ENCODE results near the gene GSK3A. TPM values are rescaled to one million over a fixed set of nuclear protein-coding genes. Genes with fewer than 3 reads are reported as not detected.

GSK3A gene
- total and polyA plus RNA-seq, 9 of the 15 experiments (the other 6 are each of a cell fraction or from before 2014, with no cell fraction given): 0.62 to 90.7 (median 33.3) TPM

GRCh38 chr19:42244347-42245220 is 2.2 kb upstream of the GSK3A start (continued):
- TF ChIP-seq, protein P1, sequence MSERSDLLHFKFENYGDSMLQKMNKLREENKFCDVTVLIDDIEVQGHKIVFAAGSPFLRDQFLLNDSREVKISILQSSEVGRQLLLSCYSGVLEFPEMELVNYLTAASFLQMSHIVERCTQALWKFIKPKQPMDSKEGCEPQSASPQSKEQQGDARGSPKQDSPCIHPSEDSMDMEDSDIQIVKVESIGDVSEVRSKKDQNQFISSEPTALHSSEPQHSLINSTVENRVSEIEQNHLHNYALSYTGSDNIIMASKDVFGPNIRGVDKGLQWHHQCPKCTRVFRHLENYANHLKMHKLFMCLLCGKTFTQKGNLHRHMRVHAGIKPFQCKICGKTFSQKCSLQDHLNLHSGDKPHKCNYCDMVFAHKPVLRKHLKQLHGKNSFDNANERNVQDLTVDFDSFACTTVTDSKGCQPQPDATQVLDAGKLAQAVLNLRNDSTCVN (CRISPR knock-in tag; IDR thresholded peaks at IDR 0.05): 0 out of 2 replicates have a peak, but pooled peaks have one; percentile 36
- TF ChIP-seq PHTF2 (CRISPR knock-in tag; IDR thresholded peaks at IDR 0.05) (no peak), ZFP36 (IDR thresholded peaks at IDR 0.05; ENCODE audit: low read depth, low read length, partially characterized antibody) (no peak), FOXM1 (IDR thresholded peaks at IDR 0.05; ENCODE audit: low read depth) (no peak), FOXM1 (CRISPR knock-in tag; IDR thresholded peaks at IDR 0.05; ENCODE audit: low read depth) (no peak), CHD1 (IDR thresholded peaks at IDR 0.05; ENCODE audit: low read length) (no peak), FOSL1 (tag; conservative IDR thresholded peaks at IDR 0.05) (0 out of 2 replicates have a peak, but pooled peaks have one; percentile 30), GABPB1 (CRISPR knock-in tag; IDR thresholded peaks at IDR 0.05) (peak; percentile 92), ZNF41 (CRISPR knock-in tag; conservative IDR thresholded peaks at IDR 0.05) (peak; percentile 66; the same call in 1 of the 2 replicates), GATA2 (CRISPR knock-in tag; IDR thresholded peaks at IDR 0.05) (no peak), EZH2 (IDR thresholded peaks at IDR 0.05; ENCODE audit: borderline replicate concordance, low read depth, low read length) (no peak), RBM34 (IDR thresholded peaks at IDR 0.05; ENCODE audit: borderline replicate concordance, insufficient read depth, low read length) (no peak), FOXJ2 (tag; IDR thresholded peaks at IDR 0.05) (peak; percentile 84; the same call in 1 of the 2 replicates), SMC3 (conservative IDR thresholded peaks at IDR 0.05; ENCODE audit: insufficient read depth, low read depth, low read length) (peak; percentile 47; the same call in 1 of the 2 replicates), SPI1 (IDR thresholded peaks at IDR 0.05; ENCODE audit: borderline replicate concordance, low read depth, low read length) (peak; percentile 93), KDM1A (IDR thresholded peaks at IDR 0.05) (no peak), ZNF143 (CRISPR knock-in tag; IDR thresholded peaks at IDR 0.05) (peak; percentile 99), ZSCAN32 (CRISPR knock-in tag; IDR thresholded peaks at IDR 0.05) (no peak), DMBX1 (CRISPR knock-in tag; IDR thresholded peaks at IDR 0.05; ENCODE audit: borderline replicate concordance) (peak; percentile 86; the same call in 1 of the 2 replicates), ZBTB8A (IDR thresholded peaks at IDR 0.05; ENCODE audit: partially characterized antibody) (no peak)
- TF ChIP-seq, protein P2, sequence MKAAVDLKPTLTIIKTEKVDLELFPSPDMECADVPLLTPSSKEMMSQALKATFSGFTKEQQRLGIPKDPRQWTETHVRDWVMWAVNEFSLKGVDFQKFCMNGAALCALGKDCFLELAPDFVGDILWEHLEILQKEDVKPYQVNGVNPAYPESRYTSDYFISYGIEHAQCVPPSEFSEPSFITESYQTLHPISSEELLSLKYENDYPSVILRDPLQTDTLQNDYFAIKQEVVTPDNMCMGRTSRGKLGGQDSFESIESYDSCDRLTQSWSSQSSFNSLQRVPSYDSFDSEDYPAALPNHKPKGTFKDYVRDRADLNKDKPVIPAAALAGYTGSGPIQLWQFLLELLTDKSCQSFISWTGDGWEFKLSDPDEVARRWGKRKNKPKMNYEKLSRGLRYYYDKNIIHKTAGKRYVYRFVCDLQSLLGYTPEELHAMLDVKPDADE (conservative IDR thresholded peaks at IDR 0.05; ENCODE audit: control insufficient read depth, low read depth, low read length): peak; percentile 99
- TF ChIP-seq, protein P3, sequence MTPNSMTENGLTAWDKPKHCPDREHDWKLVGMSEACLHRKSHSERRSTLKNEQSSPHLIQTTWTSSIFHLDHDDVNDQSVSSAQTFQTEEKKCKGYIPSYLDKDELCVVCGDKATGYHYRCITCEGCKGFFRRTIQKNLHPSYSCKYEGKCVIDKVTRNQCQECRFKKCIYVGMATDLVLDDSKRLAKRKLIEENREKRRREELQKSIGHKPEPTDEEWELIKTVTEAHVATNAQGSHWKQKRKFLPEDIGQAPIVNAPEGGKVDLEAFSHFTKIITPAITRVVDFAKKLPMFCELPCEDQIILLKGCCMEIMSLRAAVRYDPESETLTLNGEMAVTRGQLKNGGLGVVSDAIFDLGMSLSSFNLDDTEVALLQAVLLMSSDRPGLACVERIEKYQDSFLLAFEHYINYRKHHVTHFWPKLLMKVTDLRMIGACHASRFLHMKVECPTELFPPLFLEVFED (CRISPR knock-in tag; conservative IDR thresholded peaks at IDR 0.05): 0 out of 2 replicates have a peak, but pooled peaks have one; percentile 70
- TF ChIP-seq, protein P4, sequence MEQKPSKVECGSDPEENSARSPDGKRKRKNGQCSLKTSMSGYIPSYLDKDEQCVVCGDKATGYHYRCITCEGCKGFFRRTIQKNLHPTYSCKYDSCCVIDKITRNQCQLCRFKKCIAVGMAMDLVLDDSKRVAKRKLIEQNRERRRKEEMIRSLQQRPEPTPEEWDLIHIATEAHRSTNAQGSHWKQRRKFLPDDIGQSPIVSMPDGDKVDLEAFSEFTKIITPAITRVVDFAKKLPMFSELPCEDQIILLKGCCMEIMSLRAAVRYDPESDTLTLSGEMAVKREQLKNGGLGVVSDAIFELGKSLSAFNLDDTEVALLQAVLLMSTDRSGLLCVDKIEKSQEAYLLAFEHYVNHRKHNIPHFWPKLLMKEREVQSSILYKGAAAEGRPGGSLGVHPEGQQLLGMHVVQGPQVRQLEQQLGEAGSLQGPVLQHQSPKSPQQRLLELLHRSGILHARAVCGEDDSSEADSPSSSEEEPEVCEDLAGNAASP (IDR thresholded peaks at IDR 0.05): no peak
